Activated CD4-positive, CD25-positive, alpha-beta regulatory T cell treated with anti-CD3 and anti-CD28 coated beads, Interleukin-2, amount 50 U/mL, for 16 hours (primary cell): ENCODE data around the gene FAN1.
"Not testable (repeated sequence)": the region's sequence is repeated elsewhere in the genome, so short reads cannot be mapped to it uniquely, and the experiment has no call there.

Source experiments
- DNase-seq: peaks from one replicate; pipeline ENCODE4 v3.0.0-alpha.2; 2020; ENCODE audit warnings: low read depth, low spot score

Gene FAN1

DNA sequence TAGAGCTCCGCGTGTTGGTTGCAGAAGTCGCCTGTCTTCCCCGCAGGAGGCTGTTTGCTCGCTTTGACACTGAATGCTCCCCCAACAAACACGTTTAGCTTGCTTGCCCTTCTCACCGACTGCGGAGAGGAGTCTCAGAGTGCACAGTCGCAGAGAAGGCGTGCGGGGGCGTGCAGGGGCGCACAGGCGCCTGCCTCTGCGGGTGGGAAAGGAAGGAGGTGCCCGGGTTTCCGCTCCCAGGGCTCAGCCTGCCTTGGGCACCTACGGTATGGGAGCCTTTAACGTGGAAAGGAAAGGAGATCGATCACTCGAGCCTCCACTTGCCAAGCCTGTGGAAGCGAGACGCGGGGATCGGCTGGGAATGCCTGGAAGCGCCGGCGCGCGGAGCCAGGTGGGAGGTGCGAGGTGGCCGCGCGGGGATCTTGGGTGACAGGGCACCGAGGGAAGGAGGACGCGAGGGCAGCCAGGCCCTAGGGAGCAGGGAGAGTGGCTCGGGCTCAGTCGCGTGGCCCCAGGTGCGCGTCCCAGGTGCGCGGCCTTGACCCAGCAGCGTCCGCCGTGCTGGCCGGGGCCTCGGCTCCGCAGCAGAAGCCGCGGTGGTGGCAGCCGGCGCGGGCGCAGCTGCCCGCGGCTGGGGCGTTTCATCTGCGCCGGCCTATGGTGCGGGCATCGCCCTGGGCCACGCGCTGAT lies at the start of gene FAN1:
Gene FAN1 (plus strand): TSS at position 419 of the 691 bp plus-strand sequence. CDS start 749 bp downstream, outside the sequence.
- peak; percentile 43 for DNase-seq

DNA sequence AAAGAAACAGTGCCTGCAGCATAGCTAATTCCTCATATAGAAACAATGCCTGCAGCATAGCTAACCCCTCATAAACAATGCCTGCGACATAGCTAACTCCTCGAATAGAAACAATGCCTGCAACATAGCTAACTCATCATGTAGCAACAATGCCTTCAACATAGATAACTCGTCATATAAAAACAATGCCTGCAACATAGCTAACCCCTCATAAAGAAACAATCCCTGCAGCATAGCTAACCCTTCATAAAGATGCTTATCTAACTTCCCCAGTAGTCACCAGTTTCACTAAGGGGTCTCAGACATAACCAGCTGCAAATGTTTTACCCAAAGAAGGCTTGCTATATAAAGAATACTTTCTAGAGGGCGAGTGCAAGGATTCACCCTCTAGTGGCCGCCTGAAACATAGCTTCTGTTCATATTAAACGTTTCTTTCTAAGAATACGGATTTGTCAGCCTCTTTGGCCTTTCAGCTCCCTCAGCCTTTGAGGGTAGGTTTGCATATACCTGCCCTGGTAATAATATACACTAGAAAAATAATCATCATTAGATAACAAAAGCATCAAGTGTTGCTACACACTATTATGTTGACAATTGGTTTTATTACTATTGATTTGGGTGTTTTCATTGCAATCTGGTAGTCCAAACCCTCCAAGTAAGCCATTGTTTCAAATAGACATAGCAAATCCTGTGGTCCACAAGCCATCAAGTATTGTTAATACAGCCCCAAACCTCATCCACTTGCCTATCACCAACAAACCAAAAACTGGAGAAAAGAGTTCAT lies 44.4 kb upstream of the FAN1 start:
- no peak for DNase-seq

DNA sequence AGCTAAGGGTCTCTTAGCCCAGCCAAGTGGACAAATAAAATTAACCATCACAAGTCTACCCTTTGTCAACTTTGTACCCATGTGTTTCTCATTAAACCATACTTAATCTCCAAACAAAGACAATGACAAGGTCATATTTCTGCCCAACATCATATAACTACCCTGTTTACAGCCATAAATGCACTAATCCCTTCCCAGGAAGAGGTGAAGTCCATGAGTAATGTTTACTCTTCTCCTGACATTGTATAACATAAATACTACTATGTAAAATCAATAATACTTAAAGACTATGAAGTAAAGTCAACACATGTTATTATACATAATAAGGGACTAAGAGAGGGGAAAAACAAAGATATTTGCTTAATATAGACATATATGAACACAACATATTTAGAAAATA lies 38.5 kb upstream of the FAN1 start:
- no peak for DNase-seq

DNA sequence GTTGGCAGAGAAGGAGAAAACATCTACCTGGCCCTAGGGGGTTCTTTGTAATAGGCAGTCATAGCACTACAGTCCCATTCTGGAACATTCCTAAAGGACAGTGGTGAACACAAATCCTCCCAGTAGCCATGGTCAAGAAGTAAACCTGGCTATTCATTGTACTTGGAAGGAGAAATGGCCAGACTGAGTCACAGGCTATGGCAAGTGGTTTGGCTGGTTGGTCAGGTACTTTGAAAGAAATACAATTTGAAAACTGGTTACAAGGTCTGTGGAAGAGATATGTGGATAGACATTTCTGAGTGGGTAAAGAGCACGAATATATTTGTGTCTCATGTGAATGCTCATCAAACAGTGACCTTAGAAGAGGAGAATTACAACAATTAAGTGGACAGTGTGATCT lies 33.0 kb upstream of the FAN1 start:
- DNase-seq = no peak

DNA sequence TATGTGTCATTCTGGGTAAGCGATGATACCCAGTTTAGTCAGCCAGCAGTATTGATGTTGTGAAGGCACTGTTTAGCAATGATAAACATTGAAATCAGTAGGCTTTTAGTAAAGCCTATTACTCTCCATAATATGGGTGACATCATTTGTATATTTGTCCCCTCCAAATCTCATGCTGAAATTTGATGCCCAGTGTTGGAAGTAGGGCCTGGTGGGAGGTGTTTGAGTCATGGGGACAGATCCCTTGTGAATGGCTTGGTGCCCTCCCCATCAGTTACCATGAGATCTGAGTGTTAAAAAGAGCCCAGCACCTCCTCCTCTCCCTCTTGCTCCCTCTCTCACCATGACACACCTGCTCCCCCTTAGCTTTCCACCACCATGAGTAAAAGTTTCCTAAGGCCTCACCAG lies 31.4 kb upstream of the FAN1 start:
- no peak for DNase-seq

DNA sequence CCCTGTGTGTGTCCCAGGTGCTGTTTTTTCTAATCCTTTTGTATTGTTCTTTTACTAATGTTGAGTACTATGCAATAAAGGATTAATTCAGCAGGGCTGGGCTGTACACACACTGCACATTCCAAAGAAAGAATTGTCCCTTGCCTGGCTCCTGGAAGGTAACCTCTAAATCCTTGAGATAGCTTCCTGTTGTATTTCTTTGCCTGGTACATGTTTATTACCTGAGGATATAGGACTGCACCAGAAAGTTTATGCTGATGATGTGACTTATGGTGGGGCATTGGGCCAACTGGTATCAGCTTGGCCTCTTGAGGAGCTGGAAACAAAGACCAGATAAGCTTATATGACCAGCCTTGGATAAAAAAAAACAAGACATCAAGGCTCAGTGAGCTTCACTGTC lies 26.6 kb upstream of the FAN1 start:
- no peak for DNase-seq

DNA sequence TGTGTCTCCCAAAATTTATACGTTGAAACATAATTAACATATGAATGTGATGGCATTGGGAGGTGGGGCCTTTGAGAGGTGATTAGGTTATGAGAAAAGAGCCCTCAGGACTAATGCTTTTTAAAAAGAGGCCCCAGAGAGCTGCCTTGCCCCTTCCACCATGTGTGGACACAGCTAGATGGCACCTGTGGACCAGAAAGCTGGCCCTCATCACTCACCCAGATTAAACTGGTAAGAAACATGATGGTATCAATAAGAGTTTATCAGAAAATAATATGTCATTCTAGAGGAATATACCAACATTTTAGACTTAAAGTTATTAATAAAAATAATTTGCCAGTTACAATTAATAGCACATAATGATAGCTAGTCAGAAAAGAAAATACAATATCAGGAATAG lies 25.2 kb upstream of the FAN1 start:
- no peak for DNase-seq

DNA sequence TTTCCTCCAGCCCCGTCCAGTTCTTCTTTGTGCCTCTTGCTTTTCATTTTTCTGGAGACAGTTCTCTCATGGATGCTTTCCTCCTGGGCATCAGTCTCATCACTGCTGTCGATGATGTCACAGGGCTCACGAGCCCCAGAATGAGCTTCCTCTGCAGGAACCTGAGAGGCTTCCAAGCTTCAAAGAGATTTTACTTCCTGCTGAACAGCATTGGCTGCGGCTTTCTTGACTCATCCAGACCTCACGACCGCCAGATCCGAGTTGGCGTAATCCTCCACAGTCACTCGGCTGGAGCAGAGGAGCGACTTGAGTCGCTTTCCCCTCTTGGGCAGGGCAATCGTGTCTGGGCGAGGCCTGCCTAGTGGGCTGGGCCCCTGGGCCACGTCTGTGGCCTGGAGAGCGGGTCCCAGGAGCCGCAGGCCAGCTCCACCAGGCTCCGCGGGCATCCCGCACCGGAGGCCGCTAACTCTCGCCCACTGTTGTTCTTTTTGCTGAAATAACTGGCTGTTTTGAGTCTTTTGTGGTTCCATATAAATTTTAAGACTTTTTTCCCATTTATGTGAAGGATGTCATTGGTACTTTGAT lies 20.8 kb upstream of the FAN1 start:
- no peak for DNase-seq

DNA sequence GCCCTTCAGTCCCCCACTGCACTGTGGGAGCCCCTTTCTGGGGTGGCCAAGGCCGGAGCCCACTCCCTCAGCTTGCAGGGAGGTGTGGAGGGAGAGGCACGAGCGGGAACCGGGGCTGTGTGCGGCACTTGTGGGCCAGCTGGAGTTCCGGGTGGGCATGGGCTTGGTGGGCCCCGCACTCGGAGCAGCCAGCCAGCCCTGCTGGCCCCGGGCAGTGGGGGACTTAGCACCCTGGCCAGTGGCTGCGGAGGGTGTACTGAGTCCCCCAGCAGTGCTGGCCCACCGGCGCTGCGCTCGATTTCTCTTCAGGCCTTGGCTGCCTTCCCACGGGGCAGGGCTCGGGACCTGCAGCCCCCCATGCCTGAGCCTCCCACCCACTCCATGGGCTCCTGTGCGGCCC lies 20.0 kb upstream of the FAN1 start:
- not testable (repeated sequence) for DNase-seq

DNA sequence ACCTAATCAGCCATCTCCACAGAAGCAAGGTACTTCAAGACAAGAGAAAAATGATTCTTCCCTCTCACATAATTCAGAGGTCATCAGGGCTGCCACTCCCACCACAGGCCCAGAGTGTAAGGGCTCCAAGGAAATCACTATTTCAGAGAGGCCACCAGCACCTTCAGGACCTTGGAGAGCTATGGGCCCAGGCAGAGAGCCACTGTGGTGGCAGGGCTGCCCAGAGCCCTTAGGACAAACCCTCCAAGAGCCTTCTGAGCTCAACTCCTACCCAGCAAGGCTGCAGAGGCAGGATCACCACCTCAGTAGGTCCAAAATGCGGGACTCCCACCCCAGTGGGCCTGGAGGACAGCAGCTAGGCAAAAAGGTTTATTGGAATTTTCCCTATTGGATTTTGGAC lies 17.9 kb upstream of the FAN1 start:
- DNase-seq = no peak

DNA sequence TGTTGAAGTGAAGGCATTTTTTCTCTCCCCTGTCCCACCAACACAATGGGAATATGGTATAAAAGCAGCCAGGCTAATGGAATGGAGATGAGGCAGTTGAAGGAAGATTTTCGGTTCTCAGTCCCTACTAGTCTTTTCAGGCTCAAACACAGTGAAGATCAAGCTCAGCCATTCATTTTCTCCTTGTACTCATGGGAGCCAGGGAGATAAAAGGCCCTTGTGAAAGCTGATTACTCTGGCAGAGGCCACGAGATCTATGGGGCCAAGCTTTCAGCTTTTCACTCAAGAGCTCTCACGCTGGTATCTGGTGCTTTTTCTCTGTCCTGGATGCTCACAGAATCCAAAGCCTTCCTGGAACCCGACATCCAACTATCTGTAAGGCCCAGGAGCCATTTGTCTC lies 14.5 kb upstream of the FAN1 start:
- DNase-seq = no peak

DNA sequence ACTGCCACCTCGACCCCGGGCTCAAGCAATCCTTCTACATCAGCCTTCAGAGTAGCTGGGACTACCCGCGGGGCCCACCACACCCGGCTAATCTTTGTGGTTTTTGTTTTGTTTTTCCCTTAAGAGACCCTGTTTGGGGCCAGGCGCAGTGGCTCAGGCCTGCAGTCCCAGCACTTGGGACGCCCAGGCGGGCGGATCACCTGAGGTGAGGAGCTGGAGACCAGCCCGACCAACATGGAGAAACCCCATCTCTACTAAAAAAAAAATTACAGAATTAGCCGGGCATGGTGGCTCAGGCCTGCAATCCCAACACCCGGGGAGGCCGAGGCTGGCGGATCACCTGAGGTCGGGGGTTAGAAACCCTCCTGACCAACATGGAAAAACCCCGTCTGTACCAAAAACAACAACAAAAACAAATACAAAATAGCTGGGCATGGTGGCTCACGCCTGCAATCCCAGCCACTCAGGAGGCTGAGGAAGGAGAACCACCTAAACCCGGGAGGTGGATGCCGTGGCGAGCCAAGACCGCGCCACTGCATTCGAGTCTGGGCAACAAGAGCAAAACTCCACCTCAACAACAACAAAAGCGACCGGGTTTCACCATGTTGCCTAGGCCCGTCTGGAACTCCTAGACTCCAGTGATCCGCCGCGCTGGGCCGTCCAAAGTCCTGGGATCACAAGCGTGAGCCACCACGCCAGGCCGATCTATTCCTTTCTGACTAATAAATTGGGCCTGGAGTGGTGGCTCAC lies 8.1 kb upstream of the FAN1 start:
- no peak for DNase-seq

DNA sequence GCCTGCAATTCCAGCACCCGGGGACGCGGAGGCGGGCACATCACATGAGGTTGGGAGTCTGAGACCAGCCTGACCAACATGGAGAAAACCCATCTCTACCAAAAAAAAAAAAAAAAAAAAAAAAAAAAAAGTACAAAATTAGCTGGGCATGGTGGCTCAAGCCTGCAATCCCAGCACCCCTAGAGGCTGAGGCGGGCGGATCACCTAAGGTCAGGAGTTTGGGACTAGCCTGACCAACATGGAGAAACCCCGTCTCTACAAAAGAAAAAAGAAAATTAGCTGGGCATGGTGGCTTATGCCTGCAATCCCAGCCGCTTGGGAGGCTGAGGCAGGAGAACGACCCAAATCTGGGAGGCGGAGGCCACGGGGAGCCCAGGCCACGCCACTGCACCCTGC lies 7.5 kb upstream of the FAN1 start:
- no peak for DNase-seq

DNA sequence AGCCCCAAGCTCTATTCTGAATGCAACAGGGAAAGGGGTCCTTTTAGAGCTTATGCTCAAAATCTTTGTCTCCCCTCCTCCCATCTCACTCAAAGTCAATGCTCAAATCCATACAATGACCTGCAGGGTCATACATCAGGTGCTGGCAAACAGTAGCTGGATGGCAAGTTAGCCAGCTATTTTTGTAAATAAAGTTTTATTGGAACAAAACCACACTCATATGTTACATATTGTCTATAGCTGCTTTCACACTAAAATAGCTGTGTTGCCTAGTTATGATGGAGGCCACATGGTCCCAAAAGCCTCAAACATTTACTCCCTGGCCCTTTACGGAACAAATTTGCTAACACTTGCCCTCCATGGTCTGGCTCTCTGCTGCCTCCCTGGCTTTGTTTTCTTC lies 1.8 kb upstream of the FAN1 start:
- no peak for DNase-seq

DNA sequence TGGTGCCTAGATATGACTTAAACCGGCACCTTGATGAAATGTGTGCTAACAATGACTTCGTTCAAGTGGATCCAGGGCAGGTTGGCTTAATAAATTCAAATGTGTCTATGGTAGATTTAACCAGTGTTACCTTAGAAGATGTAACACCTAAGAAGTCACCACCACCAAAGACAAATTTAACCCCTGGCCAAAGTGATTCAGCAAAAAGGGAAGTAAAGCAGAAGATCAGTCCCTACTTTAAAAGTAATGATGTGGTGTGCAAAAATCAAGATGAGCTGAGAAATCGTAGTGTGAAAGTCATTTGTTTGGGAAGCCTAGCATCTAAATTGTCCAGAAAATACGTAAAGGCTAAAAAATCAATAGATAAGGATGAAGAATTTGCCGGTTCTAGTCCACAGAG lies 1.1 kb downstream of the FAN1 start:
- DNase-seq = no peak

DNA sequence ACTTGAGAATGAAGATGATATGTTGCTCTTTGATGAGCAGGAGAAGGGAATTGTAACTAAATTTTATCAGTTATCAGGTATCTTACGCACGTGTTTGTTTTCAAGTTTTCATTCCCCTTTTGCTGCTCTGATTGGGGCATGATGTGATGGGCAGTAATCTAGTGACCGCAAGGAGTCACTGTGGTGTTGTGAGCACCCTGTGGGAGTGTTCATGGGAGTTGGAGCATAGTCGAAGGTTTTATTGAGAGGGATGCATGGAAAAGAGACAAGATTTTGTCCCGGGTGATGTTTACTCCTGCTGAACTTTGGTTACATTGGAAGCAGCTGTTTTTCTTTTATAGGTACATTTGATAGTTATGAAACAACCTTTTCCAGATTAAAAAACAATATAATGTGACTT lies 2.1 kb downstream of the FAN1 start:
- no peak for DNase-seq

DNA sequence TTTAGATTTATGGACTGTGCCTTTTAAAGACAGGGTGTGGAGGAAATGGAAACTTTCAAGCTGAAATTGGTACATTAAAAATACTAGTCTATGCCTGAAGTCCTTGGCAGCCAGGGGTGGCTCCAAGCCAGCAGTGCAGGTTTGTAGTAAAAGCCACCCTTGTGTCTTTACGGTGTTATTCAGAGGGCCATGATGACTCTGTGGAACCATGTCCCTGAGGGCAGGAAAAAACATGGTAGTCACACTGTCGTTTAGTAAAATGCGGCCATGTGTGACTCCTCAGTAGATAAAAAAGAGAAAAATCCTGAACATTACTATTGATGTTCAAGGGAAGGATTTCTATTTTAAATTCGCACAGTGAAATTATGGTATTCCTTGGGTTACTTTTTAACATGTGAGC lies 2.7 kb downstream of the FAN1 start:
- DNase-seq = no peak

DNA sequence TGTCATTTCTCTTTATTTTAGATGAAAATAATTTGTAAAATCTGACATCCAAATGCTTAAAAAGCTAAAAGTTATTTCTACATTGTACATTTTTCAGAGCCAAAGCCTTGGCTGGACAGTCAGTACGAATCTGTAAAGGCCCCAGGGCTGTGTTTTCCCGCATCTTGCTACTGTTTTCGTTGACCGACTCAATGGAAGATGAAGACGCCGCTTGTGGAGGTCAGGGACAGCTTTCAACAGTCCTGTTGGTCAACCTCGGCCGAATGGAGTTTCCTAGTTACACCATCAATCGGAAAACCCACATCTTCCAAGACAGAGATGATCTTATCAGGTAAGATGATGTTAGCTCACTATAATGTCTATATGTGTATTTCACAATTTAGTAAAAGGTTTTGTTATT lies 10.0 kb downstream of the FAN1 start:
- DNase-seq = no peak

DNA sequence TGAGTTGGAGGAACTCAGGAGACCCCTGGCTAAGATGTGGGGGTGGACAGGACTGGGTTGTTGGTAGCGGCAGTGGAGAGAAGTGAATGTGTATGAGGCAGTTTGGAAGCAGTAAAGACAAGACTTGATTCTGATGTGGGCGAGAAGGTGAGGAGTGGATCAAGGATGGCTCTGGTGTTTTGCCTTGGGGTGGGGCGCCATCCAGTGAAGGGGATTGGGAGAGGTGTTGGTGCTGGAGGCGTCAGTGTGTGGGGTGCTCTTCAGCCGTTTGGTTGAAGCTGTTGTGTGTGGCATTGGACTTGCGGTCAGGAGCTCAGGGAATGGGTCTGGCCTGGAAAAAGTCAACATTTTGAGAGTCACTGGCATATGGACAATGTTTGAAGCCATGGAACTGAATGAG lies 13.3 kb downstream of the FAN1 start:
- DNase-seq = no peak

DNA sequence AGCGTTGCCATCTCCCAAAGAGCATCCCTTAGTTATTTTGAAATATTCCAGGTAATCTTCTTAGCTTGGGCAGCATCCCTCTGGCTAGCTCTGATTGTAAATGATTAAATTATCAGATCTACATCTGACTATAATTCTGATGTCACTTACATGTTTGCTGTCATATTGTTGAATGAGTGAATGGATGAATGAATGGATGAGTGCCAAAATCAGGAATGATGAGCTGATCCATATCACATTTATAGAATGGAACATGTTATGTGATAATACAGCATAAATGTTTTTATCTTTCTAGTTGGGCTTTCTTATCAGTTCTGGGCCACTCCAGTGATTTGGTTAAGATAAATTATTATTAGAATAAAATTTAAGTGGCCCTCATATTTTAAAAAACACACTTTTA lies 14.0 kb downstream of the FAN1 start:
- DNase-seq = no peak

DNA sequence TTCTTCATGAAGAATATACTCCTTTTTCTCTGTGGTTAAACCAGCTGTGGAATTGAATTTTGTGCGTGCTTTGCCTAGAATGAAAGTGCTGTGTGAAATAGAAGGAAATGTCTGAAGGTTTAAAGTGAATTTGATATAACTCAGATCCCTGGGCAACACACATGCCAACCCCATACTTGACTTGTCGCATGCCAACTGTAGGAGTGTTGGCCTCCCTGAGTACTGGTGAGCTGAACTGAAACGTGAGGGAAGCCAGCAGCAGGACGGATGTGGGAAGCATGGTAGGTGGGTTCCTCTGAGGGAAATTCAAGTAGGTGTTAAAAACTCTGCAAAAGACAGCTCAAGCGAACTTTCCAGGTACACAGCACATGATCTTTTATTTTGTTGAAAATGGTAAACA lies 14.7 kb downstream of the FAN1 start:
- no peak for DNase-seq

DNA sequence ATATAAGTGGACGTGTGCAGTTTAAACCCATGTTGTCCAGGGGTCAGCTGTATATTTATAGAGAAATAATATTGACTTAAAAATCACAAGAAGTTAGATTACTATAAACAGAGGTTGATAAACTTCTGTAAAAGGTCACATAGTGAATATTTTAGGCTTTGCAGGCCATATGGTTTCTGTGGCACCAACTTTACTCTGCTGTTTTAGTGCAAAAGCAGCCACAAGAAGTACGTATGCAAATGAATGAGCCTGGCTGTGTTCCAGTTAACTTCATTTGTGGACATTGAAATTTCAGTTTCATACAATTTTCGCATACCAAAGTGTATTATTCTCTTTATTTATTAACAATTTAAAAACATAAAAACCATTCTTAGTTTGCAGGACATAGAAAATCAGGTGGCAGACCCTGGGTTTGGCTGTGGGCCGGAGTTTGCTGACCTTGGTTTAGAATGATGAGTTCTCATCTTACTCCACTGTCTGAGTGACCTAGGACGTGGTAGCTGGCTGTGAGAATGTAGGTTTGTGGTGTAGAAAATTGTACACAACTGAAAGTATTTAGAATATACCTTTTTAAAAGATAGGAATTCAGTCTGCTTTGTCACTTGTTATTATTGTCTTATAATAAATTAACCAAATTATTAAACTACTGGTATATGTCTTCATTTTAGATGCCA lies 16.3 kb downstream of the FAN1 start:
- no peak for DNase-seq
